ENCODE measurements around the gene MED12L. TPM values are rescaled to one million over a fixed set of nuclear protein-coding genes. Genes with fewer than 3 reads are reported as not detected.
A peak's percentile ranks its signal among the peaks of the same experiment; 100 is the strongest.

MED12L gene
- total and polyA plus RNA-seq, 9 of the 15 experiments (the other 6 are each of a cell fraction or from before 2014, with no cell fraction given) = not detected

- H2AFZ ChIP-seq (ENCODE audit: low read depth, low read length) = no peak overlapping the region
- 6% methylated on average over 5 of the region's 5 CpGs for WGBS (ENCODE audit: insufficient coverage, low coverage, missing lambda C conversion rate)
- H3K27me3 ChIP-seq (ENCODE audit: control insufficient read depth in 2 of 2, insufficient read depth in 2 of 2, low read length in 2 of 2) = peaks cover 7 to 24% of the 10 kb centered on the region in 2 experiments; a peak in 4 of 5 replicates
- CTCF ChIA-PET (ENCODE audit: low intra/inter-chr PET ratio) = no interaction called here
- H3K9ac ChIP-seq (ENCODE audit: insufficient read depth in 1 of 2, low read depth in 2 of 2, low read length in 2 of 2) = no peak overlapping the region
- POLR2A ChIA-PET = no interaction called here
- no peaks in the 10 kb centered on the region for H3K36me3 ChIP-seq (ENCODE audit: control insufficient read depth, insufficient read depth, low read length)
- no peak overlapping the region for H3K27ac ChIP-seq (ENCODE audit: extremely low read depth, low read depth, low read length)
- no peaks in the 10 kb centered on the region for H3K79me2 ChIP-seq (ENCODE audit: control insufficient read depth, insufficient read depth, low read length)
- no TSS peak for BruUV-seq (replicated peaks)
- ATAC-seq (no peak), FAIRE-seq (no peak), DNase-seq (ENCODE audit: extremely low read depth in 1 of 4, low spot score in 3 of 4) (no peak)
- H3K9me1 ChIP-seq (ENCODE audit: control insufficient read depth, insufficient read depth, low read length) = no peaks in the 10 kb centered on the region
- H4K20me1 ChIP-seq (replicated peaks; ENCODE audit: control insufficient read depth, insufficient read depth, low read length) = no peaks in the 10 kb centered on the region
- TF ChIP-seq ATF3 (IDR thresholded peaks at IDR 0.05) (0 out of 2 replicates have a peak, but pooled peaks have one; percentile 17), ATF3 (CRISPR knock-in tag; conservative IDR thresholded peaks at IDR 0.05) (no peak), BRF1 (IDR thresholded peaks at IDR 0.05; ENCODE audit: borderline replicate concordance, extremely low read depth, insufficient read length) (no peak), ZSCAN29 (IDR thresholded peaks at IDR 0.05) (no peak)
- H3K4me2 ChIP-seq (ENCODE audit: insufficient read depth, low read length) = no peak overlapping the region
- H3K9me3 ChIP-seq (replicated peaks; ENCODE audit: control insufficient read depth, insufficient read depth, low read depth, low read length) = no peaks in the 10 kb centered on the region
- intact Hi-C loops (cut with micrococcal nuclease) (no loop called here), in situ Hi-C loops (cut with MboI) (no loop called here)
- no peak overlapping the region for H3K4me3 ChIP-seq
- H3K4me1 ChIP-seq (replicated peaks in 1 of 2; ENCODE audit: control insufficient read depth in 2 of 2, insufficient read depth in 2 of 2, low read length in 2 of 2) = peaks cover 0 to 20% of the 10 kb centered on the region in 2 experiments; a peak in 2 of 5 replicates
Observed at GRCh38 chr3:151082880-151083838, 2.3 kb upstream of the MED12L start.

Data from K562 (cell line).